ENCODE results near the gene SLC3A2.
"Not testable (repeated sequence)": the region's sequence is repeated elsewhere in the genome, so short reads cannot be mapped to it uniquely, and the experiment has no call there.

SLC3A2 gene

GRCh38 chr11:62852523-62853188, 28.0 kb upstream of the SLC3A2 start:
- DNase-seq: no peak

DNA sequence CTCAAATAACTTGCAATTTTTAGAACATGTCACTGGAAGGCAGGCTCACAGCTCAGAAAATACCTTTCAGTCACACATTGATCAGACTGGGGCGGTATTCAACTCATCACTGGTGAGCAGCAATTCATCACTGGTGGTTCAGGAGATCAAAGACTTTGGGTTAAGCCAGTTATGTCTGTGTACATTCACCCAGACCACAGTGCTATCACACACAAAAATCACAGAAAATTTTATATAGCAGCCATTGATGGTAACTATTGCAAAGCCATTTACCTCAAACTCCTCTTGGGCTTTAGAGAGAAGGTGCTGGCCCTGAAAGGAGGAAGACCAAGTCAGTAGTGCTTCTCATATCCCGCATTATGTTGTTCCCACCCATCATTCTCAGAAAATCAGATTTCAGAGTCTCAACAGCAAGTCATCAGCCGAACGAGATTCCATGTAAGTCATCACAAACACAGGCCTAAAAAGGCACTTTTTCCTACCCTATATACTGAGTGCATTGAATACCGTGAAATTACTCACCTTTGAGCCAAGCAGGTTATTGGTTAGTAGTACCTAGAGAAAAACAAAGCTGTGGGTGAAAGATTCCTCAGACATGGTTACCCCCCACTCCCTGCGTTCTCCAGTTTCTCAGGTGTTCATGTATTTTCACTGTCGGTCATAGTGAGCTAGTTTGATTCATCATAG, 27.3 kb upstream of the SLC3A2 start:
- no peak for DNase-seq

DNA sequence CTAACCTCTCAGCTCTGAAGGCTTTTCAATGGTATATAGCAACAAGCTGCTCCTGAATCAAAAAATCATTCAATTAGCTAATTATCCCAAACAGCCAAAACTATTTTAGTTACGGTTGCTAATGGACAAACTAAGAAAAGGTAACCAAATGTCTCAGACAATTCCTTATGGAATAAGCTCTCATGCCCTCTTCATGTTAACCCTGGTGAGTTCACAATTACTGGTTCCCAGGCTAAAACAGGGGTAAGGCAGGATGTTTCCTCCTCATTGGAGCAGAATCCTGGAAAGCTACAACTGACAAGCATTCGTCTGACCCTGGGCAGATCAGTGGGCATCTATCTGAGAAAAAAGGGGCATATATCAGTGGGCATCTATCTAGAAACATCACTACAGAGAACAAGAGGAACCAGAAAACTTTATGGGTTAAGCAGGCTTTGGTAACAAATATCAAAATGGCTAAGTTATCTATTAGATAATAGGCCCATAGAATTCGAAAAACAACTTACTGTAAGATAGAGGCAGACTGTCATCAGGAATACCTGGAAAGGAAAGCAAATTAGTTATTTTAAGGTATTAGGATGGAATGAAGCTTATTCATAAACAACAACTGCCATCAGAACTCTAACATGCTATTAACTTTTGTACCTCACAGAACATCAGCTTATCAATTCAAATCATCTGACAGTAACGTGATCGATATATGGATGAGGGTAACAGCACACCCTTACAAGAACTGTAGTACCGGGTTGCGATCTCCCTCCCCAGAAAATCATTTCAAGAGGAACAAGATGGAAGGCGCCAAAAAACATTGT, 26.5 kb upstream of the SLC3A2 start:
- DNase-seq: no peak

GRCh38 chr11:62854825-62855570, 25.7 kb upstream of the SLC3A2 start:
- DNase-seq: no peak

GRCh38 chr11:62855571-62856332, 24.9 kb upstream of the SLC3A2 start:
- DNase-seq: peak; percentile 93 to 98 (median 95)

DNA sequence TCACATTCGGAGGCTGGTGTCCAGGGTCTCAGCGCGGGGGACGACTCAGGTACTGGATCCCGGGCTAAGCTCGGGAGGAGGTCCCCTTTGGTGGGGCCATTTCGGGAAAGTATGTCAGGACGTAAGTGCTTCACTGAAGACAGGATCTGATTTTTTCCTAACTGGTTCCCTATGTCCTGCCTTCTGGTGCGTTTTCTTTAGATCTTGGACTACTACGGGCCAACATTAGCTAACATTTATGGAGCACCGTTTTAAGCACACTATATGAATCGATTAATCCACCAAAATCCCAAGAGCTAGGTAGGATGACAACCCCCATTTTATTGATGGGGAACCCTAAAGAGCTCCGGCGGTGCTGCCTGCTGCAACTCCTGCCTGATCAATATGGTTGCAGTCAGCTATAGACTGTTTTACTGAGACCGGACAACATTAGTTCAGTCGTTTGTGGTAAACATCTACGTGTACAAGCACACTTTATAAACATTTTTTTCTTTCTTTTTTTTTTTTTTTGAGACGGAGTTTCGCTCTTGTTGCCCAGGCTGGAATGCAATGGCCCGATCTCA, 24.3 kb upstream of the SLC3A2 start:
- DNase-seq: no peak

DNA sequence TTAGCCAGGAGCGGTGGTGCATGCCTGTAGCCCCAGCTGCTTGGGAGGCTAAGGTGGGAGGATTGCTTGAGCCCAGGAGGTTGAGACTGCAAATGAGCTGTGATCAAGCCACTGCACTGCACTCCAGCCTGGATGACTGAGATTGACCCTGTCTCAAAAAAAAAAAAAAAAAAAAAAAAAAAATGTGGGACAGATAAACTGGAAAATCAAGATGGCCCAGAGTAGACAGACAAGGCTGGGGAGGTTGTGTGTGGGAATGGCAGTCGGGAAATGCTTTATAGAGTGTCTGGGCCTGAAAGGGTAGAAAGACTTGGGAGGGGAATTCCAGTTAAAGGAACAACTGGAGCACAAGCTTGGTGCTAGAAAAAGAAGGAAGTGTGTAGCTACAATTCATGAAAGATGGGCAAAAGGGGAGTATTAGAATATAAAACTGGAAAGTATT, 23.1 kb upstream of the SLC3A2 start:
- DNase-seq: no peak

DNA sequence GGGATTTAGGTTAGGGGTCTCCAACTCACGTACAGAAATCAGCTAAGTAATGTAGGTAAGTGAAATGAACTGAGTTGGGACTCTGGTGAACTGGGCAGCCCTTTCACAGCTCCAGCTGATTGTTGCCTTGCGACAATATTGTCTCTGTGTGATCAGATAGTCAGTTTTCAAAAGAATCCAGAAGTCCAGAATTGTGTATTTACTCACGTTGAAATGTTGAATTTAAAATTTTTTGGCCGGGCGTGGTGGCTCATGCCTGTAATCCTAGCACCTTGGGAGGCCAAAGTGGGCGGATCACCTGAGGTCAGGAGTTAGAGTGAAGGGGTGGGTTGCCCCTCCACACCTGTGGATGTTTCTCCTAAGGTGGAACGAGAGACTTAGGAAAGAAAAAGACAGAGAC, 22.5 kb upstream of the SLC3A2 start:
- DNase-seq: no peak

DNA sequence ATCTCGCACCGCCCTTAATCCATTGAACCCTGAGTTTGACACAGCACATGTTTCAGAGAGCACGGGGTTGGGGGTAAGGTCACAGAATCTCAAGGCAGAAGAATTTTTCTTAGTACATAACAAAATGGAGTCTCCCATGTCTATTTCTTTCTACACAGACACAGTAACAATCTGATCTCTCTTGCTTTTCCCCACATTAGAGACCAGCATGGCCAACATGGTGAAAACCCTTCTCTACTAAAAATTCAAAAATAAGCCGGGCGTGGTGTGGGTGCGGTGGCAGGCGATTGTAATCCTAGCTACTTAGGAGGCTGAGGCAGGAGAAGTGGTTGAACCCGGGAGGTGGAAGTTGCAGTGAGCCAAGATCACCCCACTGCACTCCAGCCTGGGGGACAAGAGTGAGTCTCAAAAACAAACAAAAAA, 21.4 kb upstream of the SLC3A2 start:
- DNase-seq: not testable (repeated sequence)

- no peak for DNase-seq
Measured at GRCh38 chr11:62860835-62861563, 19.7 kb upstream of the SLC3A2 start.

DNA sequence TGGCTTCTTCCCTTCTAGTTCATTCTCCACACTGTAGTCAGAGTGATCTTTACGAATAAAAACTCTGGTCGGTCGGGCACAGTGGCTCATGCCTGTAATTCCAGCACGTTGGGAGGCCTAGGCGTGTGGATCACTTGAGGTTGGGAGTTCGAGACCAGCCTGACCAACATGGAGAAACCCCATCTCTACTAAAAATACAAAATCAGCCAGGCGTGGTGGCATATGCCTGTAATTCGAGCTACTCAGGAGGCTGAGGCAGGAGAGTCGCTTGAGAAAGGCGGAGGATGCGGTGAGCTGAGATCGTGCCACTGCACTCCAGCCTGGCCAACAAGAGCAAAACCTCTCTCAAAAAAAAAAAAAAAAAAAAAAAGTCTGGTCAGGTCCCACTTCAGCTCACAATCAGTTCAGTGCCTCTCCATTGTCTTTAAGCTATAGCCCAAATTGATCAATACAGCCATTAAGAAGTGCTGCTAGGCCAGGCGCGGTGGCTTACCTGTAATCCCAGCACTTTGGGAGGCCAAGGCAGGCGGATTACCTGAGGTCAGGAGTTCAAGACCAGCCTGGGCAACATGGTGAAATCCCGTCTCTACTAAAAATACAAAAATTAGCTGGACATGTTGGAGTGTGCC, 19.0 kb upstream of the SLC3A2 start:
- not testable (repeated sequence) for DNase-seq

DNA sequence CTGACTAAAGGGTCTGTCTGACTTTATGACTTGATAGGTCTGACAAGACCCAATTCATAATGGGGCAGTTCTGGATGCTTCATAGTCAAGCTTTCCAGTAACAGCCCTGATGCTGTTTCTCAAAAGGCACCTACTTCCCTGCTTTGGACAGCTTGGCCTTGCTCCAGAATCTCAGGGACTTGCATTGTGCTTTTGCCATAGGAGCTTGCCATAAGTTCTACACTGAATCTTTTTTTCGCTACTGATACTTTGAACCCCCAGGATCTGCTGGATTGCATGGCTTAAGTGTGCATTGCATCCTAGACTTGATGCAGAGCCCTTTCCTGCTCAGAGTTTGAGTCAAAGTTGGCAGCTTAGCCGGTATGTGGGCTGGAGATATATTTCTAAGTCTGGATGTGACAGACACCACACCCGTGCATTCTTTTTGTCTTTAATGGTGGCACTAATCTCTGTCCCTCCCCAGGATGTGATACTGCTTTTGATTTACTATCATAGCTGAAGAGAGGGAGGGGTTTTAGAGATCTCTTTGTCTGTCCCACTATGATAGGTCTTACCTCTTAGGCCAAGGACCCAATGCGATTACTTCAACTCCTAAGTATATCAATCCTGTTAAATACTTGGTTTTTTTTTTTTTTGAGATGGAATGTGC, 16.9 kb upstream of the SLC3A2 start:
- DNase-seq: no peak

DNA sequence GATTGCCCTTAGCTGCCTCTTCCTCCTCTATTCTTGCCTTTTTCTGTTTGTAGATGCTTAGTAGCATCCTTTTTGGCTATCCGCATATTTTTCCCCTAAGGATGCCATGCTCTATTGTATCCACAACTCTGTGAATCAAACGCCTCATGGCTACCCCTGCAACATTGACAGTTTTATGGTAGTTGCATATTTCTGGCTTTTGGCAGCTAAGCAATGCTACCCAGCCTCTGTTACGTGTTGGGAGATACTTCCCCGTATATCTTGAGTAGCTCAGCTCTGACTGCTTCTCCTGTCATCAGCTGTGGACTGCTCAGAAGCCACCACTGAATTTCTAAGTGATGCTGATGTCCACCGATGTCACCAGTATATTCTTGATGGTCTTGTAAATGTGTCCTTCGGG, 15.1 kb upstream of the SLC3A2 start:
- DNase-seq: no peak

DNA sequence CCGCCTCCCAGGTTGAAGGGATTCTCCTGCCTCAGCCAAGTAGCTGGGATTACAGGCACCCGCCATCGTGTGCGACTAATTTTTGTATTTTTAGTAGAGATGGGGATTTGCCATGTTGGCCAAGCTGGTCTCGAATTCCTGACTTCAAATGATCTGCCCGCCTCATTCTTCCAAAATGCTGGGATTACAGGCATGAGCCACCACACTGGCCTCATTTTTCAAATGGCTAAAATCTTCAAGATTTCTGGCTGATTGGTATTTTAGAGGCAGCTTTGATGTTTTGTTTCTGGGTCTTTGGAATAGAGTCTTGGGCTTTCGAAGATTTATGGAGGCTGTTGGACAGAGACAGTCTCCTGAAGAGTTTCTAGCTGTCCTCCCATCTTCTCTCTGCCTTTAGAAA, 5.8 kb upstream of the SLC3A2 start:
- no peak for DNase-seq

DNA sequence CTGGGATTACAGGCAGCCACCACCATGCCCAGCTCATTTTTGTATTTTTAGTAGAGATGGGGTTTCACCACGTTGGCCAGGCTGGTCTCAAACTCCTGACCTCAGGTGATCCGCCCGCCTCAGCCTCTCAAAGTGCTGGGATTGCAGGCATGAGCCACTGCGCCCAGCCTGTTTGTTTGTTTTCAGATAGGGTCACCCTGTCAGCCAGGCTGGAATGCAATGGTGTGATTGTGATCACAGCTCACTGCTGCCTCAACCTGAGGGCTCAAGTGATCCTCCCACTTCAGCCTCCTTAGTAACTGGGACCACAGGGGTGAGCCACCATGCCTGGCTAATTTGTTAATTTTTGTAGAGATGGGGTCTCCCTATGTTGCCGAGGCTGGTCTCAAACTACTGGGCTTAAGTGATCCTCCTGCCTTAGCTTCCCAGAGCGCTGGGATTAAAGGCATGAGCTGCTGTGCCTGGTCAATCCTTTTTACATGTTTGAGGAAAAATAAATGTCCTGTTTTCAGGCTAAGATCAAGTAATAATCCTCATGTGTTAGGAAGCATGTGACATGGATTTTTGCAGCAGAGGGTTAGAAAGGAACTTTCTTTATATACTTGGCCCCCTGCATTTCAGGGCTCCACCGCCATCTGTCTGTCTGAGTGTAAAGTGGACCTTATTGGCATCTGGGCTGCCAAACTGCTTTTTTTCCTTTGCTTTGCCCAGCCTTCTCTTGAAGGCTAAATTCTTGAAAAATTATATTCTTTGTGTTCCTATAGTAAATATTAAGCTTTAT, 4.8 kb upstream of the SLC3A2 start:
- no peak for DNase-seq

- no peak for DNase-seq
Measured at GRCh38 chr11:62876712-62877111, 4.0 kb upstream of the SLC3A2 start.

GRCh38 chr11:62879235-62879978, 1.3 kb upstream of the SLC3A2 start:
- DNase-seq: no peak

- no peak for DNase-seq
Measured at GRCh38 chr11:62880231-62880802, 379 bp upstream of the SLC3A2 start.
